SH-SY5Y (cell line): ENCODE data around the gene RNF113B.

Experiments used
- GATA2 ChIP-seq: IDR thresholded peaks from 2 replicates; pipeline ENCODE4 v1.6.1; 2011; ENCODE audit warnings: mild to moderate bottlenecking, low read depth, low read length
- GATA3 ChIP-seq: IDR thresholded peaks from 2 replicates; pipeline ENCODE4 v1.6.1; 2011; ENCODE audit warnings: low read depth, mild to moderate bottlenecking, low read length, moderate library complexity

DNA sequence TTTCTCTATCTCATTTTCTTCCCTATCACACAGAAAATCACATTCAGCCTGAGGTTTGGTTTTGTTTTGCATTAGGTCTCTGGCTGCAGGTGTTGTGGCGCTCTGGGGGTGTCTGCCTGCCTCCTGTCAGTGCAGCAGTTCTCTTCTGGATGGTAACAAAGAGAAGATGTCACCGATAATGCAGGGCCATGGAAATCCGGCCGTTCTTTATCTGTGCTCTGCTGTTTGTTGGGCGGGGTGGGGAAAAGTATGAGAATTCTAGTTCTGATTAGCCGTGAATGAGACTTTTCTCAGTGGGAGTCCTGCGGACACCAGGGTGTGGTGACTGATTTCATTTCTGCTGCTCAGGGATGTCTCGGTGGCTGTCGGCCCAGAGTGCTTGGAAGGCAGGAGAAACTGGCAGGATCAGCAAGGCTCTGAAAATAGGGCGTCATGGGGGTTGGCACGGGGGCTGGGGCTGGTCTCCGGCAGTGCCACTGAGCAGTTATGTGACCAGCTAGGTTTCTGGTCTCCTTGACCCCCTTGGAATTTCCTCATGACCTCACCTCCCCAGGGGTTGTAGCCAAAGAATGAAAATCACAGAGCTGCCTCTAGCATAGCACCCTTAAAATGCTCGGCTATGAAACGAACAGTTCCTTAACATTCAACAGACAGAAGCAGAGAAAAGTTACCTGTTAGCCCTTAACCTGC is 5.0 kb downstream of the RNF113B start:
- peak; percentile 94 for TF ChIP-seq GATA3
- TF ChIP-seq GATA2, result peak; percentile 98
